MM.1S (cell line): ENCODE results near the gene AP5Z1.

Source experiments
- DNase-seq: peaks from one replicate; pipeline ENCODE4 v3.0.0-alpha.2; 2015
- H2AFZ ChIP-seq: fragments of 300-600 bp; sonication (generic); 2 replicates; pipeline ENCODE4 v1.6.0; 2016; ENCODE audit warnings: antibody characterized with exemption, low read length
- H3F3A ChIP-seq: fragments of 300-600 bp; sonication (generic); 2 replicates; pipeline ENCODE4 v1.6.1; 2016; ENCODE audit warnings: mild to moderate bottlenecking, antibody characterized with exemption, low read length, moderate library complexity, mixed read lengths; ENCODE audit not compliant: insufficient read depth
- H3K27ac ChIP-seq: fragments of 300-600 bp; sonication (generic); 2 replicates; pipeline ENCODE4 v1.5.1; 2016; ENCODE audit warnings: mild to moderate bottlenecking, low read length
- H3K27me3 ChIP-seq: fragments of 300-600 bp; sonication (generic); replicated peaks from 2 replicates; pipeline ENCODE4 v1.6.0; 2016; ENCODE audit warnings: low read length; ENCODE audit not compliant: insufficient read depth
- H3K36me3 ChIP-seq: fragments of 300-600 bp; sonication (generic); replicated peaks from 2 replicates; pipeline ENCODE4 v1.6.1; 2016; ENCODE audit warnings: mild to moderate bottlenecking, low read length, mixed read lengths; ENCODE audit not compliant: insufficient read depth
- H3K4me1 ChIP-seq: fragments of 300-600 bp; sonication (generic); 2 replicates; pipeline ENCODE4 v1.6.1; 2016; ENCODE audit warnings: low read length, mixed read lengths
- H3K4me2 ChIP-seq: fragments of 300-600 bp; sonication (generic); 2 replicates; pipeline ENCODE4 v1.6.0; 2016; ENCODE audit warnings: low read depth, low read length
- H3K4me3 ChIP-seq: fragments of 300-600 bp; sonication (generic); 2 replicates; pipeline ENCODE4 v1.5.1; 2016; ENCODE audit warnings: low read length, mixed read lengths
- H3K79me2 ChIP-seq: fragments of 300-600 bp; sonication (generic); 2 replicates; pipeline ENCODE4 v1.6.1; 2016; ENCODE audit warnings: mixed run types, low read length, mixed read lengths
- H3K9ac ChIP-seq: fragments of 300-600 bp; sonication (generic); 2 replicates; pipeline ENCODE4 v1.6.1; 2016; ENCODE audit warnings: low read length, mixed read lengths
- H3K9me2 ChIP-seq: fragments of 300-600 bp; sonication (generic); replicated peaks from 2 replicates; pipeline ENCODE4 v1.6.1; 2016; ENCODE audit warnings: mild to moderate bottlenecking, low read length, mixed read lengths; ENCODE audit not compliant: insufficient read depth
- H3K9me3 ChIP-seq: fragments of 300-600 bp; sonication (generic); replicated peaks from 2 replicates; pipeline ENCODE4 v1.6.1; 2016; ENCODE audit warnings: mild to moderate bottlenecking, low read length, mixed read lengths; ENCODE audit not compliant: insufficient read depth
- H4K20me1 ChIP-seq: fragments of 300-600 bp; sonication (generic); 2 replicates; pipeline ENCODE4 v1.6.1; 2016; ENCODE audit warnings: mild to moderate bottlenecking, low read length, moderate library complexity, mixed read lengths; ENCODE audit not compliant: insufficient read depth
- EZH2 ChIP-seq: fragments of 300-600 bp; sonication (generic); optimal IDR thresholded peaks from 2 replicates; pipeline ENCODE3; 2017; ENCODE audit warnings: low read depth, mild to moderate bottlenecking, antibody characterized with exemption, low read length, mixed read lengths
- EZH2phosphoT487 ChIP-seq: fragments of 300-600 bp; sonication (generic); IDR thresholded peaks from 2 replicates; pipeline ENCODE4 v1.6.1; 2018; ENCODE audit warnings: antibody characterized with exemption, low read length
- TF ChIP-seq, protein P1 (sequence below): fragments of 300-600 bp; sonication (generic); IDR thresholded peaks from 2 replicates; pipeline ENCODE4 v1.5.1; 2016; ENCODE audit warnings: antibody characterized with exemption, low read length, mixed read lengths

Gene AP5Z1

DNA sequence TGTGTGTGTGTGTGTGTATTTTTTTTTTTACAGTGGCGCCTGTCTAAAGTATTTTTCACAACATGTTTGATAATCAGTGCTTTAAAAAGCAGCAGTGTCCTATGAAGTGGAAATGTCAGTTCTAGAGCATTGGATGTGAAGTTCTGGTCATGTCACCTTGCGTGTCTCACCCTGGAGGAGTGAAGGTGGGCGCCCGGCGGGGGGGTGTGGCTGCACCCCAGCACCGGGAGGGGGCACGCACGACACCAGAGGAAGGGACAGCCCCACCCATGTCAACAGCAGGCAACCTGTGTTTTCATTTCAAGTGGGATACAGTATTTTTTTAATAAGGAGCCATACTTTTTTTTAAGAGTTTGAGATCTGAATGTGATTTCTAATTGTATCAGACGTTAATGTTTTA, 4.5 kb upstream of the AP5Z1 start:
- Histone ChIP-seq H3K4me3 (no peak overlapping the region), H3K27me3 (no peaks in the 10 kb centered on the region), H3K4me1 (peaks cover 6% of the 10 kb centered on the region; the same call in 1 of the 2 replicates), H4K20me1 (no peaks in the 10 kb centered on the region), H3K36me3 (no peaks in the 10 kb centered on the region), H3K9me3 (no peaks in the 10 kb centered on the region), H3K4me2 (no peak overlapping the region), H3K9me2 (no peaks in the 10 kb centered on the region), H3K9ac (no peak overlapping the region), H3K27ac (no peak overlapping the region), H2AFZ (no peak overlapping the region), H3K79me2 (peaks cover 4% of the 10 kb centered on the region), H3F3A (peaks cover 13% of the 10 kb centered on the region)
- TF ChIP-seq, protein P1, sequence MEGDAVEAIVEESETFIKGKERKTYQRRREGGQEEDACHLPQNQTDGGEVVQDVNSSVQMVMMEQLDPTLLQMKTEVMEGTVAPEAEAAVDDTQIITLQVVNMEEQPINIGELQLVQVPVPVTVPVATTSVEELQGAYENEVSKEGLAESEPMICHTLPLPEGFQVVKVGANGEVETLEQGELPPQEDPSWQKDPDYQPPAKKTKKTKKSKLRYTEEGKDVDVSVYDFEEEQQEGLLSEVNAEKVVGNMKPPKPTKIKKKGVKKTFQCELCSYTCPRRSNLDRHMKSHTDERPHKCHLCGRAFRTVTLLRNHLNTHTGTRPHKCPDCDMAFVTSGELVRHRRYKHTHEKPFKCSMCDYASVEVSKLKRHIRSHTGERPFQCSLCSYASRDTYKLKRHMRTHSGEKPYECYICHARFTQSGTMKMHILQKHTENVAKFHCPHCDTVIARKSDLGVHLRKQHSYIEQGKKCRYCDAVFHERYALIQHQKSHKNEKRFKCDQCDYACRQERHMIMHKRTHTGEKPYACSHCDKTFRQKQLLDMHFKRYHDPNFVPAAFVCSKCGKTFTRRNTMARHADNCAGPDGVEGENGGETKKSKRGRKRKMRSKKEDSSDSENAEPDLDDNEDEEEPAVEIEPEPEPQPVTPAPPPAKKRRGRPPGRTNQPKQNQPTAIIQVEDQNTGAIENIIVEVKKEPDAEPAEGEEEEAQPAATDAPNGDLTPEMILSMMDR = no peak
- TF ChIP-seq EZH2phosphoT487 (no peak), EZH2 (no peak)
- DNase-seq = no peak

DNA sequence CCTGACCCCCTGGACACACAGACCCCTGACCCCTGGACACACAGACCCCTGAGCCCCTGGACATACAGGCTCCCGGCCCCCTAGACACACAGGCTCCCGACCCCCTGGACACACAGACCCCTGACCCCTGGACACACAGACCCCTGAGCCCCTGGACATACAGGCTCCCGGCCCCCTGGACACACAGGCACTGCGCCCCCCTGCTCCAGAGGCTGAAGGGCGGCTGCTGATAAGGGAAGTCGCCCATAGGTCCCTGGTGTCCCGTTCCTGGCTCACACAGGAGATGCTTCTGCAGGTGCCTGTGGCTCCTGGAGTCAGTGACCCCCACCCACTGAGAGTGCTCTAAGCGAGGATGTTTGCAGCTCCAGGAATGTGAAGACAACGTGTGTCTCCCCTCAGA, 3.7 kb upstream of the AP5Z1 start:
- Histone ChIP-seq H3F3A (peaks cover 15% of the 10 kb centered on the region), H3K9ac (no peak overlapping the region), H3K4me1 (peaks cover 8% of the 10 kb centered on the region; the same call in 1 of the 2 replicates), H3K9me2 (no peaks in the 10 kb centered on the region), H3K79me2 (peaks cover 13% of the 10 kb centered on the region), H3K9me3 (no peaks in the 10 kb centered on the region), H4K20me1 (no peaks in the 10 kb centered on the region), H3K4me2 (no peak overlapping the region), H3K27me3 (no peaks in the 10 kb centered on the region), H3K27ac (no peak overlapping the region), H3K4me3 (no peak overlapping the region), H3K36me3 (no peaks in the 10 kb centered on the region), H2AFZ (no peak overlapping the region)
- DNase-seq = no peak
- no peak for TF ChIP-seq EZH2phosphoT487
- TF ChIP-seq, protein P1 = no peak
- TF ChIP-seq EZH2 = no peak

DNA sequence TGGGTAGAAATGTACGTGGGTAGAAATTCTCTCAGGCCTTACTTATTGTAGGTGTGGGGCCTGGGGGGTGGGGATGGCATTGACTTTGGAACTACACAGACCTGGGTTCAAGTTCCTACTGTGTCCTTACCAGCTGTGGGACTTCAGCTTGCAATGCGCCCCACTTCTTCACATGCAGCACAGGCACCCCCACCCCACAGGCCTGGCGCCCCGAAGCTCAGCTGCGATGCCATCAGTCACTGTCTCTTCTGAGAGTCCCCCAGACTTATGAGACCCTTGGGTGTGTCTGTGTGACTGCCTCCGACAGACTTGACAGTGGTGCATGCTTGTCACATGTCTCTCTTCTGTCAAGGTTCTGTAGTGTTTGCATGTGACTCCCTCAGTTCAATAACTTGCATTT, 3.1 kb upstream of the AP5Z1 start:
- no peaks in the 10 kb centered on the region for H4K20me1 ChIP-seq
- H2AFZ ChIP-seq = no peak overlapping the region
- H3K27me3 ChIP-seq = no peaks in the 10 kb centered on the region
- H3K9ac ChIP-seq = no peak overlapping the region
- no peaks in the 10 kb centered on the region for H3K36me3 ChIP-seq
- H3F3A ChIP-seq = peaks cover 15% of the 10 kb centered on the region
- no peak for DNase-seq
- no peak overlapping the region for H3K4me2 ChIP-seq
- no peaks in the 10 kb centered on the region for H3K9me3 ChIP-seq
- peaks cover 9% of the 10 kb centered on the region; the same call in 1 of the 2 replicates for H3K4me1 ChIP-seq
- no peak for TF ChIP-seq EZH2phosphoT487
- TF ChIP-seq, protein P1 = no peak
- H3K9me2 ChIP-seq = no peaks in the 10 kb centered on the region
- H3K4me3 ChIP-seq = no peak overlapping the region
- no peak overlapping the region for H3K27ac ChIP-seq
- peaks cover 18% of the 10 kb centered on the region for H3K79me2 ChIP-seq
